Measurements from ENCODE around the gene PTCD2.

GRCh38 chr5:72272398-72272797, 47.8 kb upstream of the PTCD2 start:
- no peak for TF ChIP-seq ESRRG (CRISPR knock-in tag; IDR thresholded peaks at IDR 0.05)
- no peak for TF ChIP-seq BACH2 (CRISPR knock-in tag; IDR thresholded peaks at IDR 0.05; ENCODE audit: borderline replicate concordance)
- TF ChIP-seq ISL1 (CRISPR knock-in tag; IDR thresholded peaks at IDR 0.05) = no peak
- TF ChIP-seq PATZ1 (CRISPR knock-in tag; IDR thresholded peaks at IDR 0.05; ENCODE audit: borderline replicate concordance) = no peak
- no peak for TF ChIP-seq ZFP3 (CRISPR knock-in tag; IDR thresholded peaks at IDR 0.05)
